GM18870 (cell line): ENCODE results near the gene C16orf86.

ENCODE experiments used
- ATAC-seq: cut with Tn5 transposase; IDR thresholded peaks from one replicate; pipeline ENCODE4 v1.9.1; 2021; ENCODE audit warnings: moderate library complexity; ENCODE audit not compliant: unreplicated experiment

The C16orf86 gene, protein sequence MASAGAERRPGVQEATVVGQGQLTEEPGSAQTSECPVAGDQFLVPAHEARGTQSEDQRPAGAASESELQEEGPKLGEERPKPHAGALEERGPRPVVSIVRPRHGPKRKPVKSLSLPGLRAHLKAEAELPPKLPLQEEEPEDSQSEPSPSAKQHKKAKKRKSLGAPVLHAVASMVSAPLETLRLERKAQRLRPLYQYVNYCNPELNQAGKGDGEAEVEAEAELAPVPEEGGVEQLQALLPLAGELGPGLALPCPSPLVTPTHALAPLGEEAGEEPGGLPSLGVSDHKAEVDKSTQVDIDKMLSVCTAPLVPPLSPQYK

GRCh38 chr16:67666559-67667452 lies at the start of gene C16orf86, which contains the start of gene ENKD1:
TSS of gene C16orf86 (plus strand) at chr16:67666814. CDS start at chr16:67666971, 157 bp downstream.
TSS of gene ENKD1 (minus strand) at chr16:67666750. CDS start at chr16:67666442, 308 bp downstream.
- no peak for ATAC-seq

DNA sequence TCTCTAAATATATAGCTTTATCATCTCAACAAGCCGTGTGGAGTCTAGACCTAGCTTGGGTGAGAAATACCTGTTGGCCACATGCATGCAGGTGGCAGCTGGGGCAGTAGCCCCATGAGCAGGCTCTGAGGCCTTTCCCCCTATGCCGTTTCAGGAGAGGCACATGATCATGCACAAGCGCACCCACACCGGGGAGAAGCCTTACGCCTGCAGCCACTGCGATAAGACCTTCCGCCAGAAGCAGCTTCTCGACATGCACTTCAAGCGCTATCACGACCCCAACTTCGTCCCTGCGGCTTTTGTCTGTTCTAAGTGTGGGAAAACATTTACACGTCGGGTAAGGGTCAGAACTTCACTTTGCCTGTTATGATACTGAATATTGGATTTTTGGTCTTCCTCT lies 38.4 kb upstream of the C16orf86 start:
- no peak for ATAC-seq

- ATAC-seq: no peak
Observed at GRCh38 chr16:67632415-67633172, 34.0 kb upstream of the C16orf86 start.

GRCh38 chr16:67636713-67637112 lies 29.9 kb upstream of the C16orf86 start:
- no peak for ATAC-seq

DNA sequence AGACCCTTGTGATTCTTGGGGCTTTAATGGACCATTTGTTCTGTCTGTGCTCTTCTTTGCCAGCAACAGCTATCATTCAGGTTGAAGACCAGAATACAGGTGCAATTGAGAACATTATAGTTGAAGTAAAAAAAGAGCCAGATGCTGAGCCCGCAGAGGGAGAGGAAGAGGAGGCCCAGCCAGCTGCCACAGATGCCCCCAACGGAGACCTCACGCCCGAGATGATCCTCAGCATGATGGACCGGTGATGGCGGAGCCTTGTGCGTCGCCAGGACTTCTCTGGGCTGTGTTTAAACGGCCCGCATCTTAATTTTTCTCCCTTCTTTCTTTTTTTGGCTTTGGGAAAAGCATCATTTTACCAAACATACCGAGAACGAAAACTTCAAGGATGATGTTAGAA lies 29.0 kb upstream of the C16orf86 start:
- ATAC-seq: no peak

DNA sequence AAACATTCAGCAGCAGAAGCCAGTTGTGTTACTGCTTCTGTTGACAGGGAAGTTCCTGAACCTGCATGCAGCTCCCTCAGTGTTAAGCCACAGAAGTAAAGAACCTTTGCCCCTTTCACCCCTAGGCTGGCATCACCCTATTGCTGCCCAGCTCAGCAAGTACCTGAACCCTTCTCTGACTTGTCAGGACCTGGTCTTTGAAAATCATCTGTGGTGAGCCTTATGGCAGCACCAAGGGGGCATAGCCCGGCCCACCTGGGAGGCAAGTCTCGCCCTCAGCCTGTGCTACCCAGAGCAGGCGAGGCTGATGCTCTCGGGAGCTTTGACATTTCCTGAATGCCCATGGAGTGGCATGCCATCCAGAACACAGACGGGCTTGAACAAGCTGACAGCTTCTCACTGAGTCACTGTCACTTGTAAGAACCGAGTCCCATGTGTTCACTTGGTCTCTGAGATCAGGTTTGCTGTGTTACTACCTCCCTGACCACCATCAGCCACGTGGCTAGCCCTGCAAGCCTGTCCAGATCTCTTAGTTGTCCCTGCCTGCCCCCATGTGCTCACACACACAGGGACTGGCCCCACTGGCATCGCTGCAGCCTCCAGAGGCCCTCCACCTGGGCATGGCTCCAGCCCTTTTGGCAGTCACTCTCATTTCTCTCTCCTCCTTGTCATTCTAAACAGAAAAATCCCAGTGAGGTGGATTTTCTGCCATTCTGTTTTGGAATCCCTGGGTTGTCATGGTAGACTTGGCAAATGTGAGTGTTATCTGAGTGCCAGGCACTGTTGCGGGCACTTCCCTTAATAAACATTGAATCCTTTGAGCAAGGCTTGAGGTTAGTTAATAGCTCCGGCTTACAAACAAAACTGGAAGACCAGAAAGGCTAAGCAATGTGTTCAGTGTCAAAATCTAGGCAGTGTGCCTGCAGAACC lies 24.6 kb upstream of the C16orf86 start:
- ATAC-seq: no peak

GRCh38 chr16:67644038-67644437 lies 22.6 kb upstream of the C16orf86 start:
- no peak for ATAC-seq

- no peak for ATAC-seq
Observed at GRCh38 chr16:67645397-67646121, 21.1 kb upstream of the C16orf86 start.

- ATAC-seq: no peak
Observed at GRCh38 chr16:67647111-67647651, 19.4 kb upstream of the C16orf86 start.

DNA sequence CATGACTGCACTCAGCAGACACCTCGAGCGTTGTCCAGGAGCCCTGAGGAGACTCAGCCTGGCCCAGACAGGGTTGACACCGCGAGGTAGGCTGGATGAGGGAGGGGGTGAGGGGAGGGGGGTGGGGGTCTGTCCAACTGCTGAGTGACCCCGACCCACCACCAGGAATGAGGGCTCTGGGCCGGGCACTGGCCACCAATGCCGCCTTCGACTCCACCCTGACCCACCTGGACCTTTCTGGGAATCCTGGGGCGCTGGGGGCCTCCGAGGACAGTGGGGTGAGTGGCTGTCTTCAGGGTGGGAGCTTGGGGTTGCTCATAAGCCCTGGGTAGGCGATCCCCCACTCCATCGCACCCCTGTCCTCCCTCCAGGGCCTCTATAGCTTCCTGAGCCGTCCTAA lies 18.9 kb upstream of the C16orf86 start:
- ATAC-seq: no peak

DNA sequence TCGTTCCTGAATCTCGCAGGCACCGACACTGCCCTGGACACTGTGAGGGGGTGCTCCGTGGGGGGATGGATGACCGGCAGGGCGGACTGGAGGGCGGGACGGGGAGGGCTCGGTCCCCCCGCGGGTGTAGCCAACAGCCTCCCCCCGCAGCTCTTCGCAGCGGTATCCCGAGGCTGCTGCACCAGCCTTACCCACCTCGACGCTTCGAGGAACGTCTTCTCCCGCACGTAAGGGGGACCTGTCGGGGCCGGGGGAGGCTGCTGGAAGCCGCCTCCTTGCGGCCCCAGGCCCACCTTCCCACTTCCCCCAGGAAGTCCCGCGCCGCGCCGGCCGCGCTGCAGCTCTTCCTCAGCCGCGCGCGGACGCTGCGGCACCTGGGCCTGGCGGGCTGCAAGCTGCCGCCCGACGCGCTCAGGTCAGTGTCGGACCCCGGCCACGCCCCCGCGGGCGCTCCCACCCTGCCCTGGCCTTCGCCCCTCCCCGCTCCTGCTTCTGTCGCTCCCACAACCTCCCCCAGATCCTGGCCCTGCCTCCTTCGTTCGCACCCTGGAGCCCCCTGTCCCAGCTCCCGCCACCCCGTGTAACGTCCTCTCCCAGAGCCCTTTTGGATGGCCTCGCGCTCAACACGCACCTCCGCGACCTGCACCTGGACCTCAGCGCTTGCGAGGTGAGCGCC lies 18.4 kb upstream of the C16orf86 start:
- no peak for ATAC-seq

DNA sequence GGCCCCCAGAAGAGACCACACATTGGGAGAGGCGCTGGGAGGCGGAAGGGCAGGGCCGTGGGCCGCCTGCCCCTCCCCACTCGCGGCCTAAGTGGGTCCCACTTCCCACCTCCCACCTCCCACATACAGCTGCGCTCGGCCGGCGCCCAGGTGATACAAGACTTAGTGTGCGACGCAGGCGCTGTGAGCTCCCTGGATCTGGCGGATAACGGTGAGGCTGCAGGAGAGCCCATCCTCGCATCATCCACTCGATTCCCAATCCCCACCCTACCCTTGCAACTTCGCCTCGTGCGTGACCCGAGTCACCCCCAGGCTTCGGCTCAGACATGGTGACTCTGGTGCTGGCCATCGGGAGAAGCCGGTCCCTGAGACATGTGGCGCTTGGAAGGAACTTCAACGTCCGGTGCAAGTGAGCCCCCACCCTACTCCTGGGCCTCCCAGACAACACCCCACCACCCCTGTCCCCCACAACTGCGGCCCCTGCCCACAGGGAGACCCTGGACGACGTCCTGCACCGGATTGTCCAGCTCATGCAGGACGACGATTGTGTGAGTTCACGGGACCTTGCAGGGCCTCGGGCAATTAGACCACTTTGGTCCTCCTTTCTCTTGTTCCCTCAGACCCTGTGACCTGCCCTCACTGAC lies 17.7 kb upstream of the C16orf86 start:
- ATAC-seq: no peak

GRCh38 chr16:67649494-67649931 lies 17.1 kb upstream of the C16orf86 start:
- no peak for ATAC-seq

DNA sequence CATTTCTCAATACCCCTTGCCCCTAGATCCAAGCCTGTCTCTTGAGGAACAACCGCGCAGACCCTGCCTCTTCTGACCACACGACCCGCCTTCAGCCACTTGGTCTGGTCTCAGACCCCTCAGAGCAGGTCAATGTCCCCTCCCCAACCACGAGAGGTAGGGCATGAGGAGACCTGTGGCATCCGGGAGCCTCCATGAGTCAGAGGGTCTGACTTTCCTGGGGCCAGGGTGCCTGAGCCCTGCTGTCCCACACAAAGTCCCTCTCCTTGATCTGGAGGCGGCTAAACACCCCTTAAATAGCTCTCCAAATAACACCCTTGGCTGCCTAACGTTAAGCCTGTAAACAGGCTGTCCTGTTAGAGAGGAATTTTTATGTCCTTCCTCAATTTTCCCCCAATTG lies 16.6 kb upstream of the C16orf86 start:
- ATAC-seq: no peak

DNA sequence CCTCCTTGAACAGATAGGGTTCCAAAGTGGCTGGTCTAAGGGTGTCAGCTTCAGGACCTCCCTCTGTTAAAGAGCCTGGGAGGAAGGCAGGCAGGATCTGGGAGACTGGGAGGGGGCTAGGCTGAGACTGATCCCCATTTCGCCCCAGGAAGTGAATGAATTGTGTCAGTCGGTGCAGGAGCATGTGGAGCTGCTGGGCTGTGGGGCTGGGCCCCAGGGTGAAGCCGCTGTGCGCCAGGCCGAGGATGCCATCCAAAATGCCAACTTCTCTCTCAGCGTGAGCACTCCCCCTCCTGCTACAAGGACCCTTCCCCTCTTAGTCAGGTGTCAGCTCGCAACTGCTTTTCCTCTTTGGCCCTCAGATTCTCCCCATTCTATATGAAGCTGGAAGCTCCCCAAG lies 15.6 kb upstream of the C16orf86 start:
- ATAC-seq: no peak

DNA sequence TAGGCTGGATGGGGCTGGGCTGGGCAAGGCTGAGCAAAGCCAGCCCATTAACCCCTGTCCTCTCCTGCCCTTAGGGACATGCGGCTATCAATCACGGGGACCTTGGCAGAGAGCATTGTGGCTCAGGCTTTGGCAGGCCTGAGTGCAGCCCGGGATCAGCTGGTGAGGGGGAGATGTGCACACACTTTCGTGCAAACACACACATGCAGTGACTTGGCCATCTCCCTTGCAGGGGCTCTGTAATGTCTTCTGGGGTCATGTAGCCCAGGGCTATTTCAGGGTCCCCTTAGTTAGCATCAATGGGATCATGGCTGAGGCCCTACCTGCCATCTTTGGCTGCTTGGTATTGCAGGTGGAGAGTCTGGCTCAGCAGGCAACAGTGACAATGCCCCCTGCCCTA lies 14.8 kb upstream of the C16orf86 start:
- no peak for ATAC-seq

DNA sequence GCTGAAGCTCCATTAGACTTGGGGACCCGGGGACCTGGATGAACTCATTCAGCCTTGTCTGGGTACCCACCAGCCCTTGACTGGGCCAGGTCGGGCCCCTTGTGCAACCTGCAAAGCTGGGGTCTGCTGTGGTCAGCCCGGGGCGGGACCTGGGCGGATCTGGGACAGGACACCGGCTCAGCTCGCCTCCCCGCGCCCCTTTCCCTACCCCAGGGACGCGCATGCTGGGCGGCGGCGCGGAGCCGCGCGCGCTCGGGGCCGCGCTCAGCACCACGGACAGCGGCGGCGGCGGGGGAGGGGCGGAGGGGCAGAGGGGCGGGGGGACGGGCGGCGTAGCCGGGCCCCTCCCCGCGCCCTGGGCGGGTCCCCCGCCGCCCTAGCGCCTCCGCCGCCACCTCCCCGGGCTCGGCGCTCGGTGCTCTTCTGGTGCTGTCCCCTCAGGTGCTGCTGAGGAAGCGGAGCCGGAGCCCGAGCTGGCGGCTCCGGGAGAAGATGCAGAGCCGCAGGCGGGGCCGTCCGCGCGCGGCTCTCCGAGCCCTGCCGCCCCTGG lies 14.0 kb upstream of the C16orf86 start:
- no peak for ATAC-seq
